ENCODE results near the gene PRKCZ. TPM values are rescaled to one million over a fixed set of nuclear protein-coding genes. Genes with fewer than 3 reads are reported as not detected.
A peak's percentile ranks its signal among the peaks of the same experiment; 100 is the strongest.

Gene PRKCZ
- total RNA-seq, 4 donors from 2014 or later = 0.29 to 8.8 (median 3.9) TPM

DNA sequence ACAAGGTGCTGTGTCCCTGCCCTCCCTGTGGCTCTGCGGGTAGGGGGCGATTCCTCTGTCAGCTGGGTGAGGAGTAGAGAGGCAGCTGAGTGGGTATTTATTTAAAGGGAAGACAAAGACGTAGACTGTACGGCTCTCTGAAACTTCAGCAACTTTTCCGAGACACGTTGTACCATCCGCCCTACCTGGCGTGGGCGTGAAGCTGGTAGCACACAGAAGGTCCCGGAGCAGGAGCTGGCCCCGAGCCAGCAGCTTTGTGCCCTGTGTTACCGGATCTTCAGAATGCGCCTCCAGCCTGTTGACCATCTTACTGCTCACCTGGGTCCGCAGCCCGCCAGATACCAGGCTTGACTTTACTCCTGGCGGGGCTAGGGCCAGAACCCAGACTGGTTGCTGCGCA, 34.9 kb downstream of the PRKCZ start:
- no peaks in the 10 kb centered on the region for H3K27me3 ChIP-seq
- no peak for DNase-seq
- H3K4me3 ChIP-seq = no peak overlapping the region
- no peak overlapping the region for H3K27ac ChIP-seq
- H3K36me3 ChIP-seq = no peaks in the 10 kb centered on the region
- H3K9me3 ChIP-seq = no peaks in the 10 kb centered on the region
- H3K4me1 ChIP-seq = no peaks in the 10 kb centered on the region
- TF ChIP-seq, protein P1, sequence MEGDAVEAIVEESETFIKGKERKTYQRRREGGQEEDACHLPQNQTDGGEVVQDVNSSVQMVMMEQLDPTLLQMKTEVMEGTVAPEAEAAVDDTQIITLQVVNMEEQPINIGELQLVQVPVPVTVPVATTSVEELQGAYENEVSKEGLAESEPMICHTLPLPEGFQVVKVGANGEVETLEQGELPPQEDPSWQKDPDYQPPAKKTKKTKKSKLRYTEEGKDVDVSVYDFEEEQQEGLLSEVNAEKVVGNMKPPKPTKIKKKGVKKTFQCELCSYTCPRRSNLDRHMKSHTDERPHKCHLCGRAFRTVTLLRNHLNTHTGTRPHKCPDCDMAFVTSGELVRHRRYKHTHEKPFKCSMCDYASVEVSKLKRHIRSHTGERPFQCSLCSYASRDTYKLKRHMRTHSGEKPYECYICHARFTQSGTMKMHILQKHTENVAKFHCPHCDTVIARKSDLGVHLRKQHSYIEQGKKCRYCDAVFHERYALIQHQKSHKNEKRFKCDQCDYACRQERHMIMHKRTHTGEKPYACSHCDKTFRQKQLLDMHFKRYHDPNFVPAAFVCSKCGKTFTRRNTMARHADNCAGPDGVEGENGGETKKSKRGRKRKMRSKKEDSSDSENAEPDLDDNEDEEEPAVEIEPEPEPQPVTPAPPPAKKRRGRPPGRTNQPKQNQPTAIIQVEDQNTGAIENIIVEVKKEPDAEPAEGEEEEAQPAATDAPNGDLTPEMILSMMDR (IDR thresholded peaks at IDR 0.05) = no peak
- TF ChIP-seq POLR2A (IDR thresholded peaks at IDR 0.05) = no peak
- intact Hi-C loops (cut with DNase I; ENCODE audit: low total_unique reads) = no loop called here

DNA sequence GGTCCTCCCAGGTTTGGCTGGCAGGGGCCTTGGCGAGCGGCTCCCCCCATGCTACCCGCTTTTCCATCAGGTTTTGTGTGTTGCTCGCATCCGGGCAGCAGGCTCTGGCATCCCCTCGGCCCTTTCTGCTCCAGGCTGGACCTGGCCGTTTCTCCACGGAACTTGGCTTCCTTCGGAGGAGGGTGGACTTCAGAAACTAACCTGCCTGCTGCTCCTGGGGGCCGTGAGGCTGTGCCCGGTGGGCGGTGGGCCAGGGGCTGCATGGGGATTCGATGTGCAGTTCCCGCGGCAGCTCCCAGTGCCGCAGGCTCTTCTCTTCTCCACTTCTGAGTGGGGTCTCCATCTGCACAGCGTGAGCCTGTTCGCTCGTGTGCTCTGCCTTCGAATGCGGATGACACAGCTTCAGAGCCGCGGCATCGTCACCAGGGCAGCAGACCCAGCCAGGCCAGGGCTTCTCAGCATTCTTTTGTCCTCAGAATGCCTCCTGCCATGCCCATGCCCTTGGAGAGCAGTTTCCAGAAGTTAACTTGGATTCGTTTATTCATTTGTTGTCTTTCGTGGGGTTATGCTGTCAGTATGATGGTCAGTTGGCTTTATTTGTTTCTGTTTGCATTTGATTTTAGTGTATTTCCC, 36.4 kb downstream of the PRKCZ start:
- intact Hi-C loops (cut with DNase I; ENCODE audit: low total_unique reads) = no loop called here
- TF ChIP-seq POLR2A (IDR thresholded peaks at IDR 0.05) = no peak
- TF ChIP-seq, protein P1 (IDR thresholded peaks at IDR 0.05) = no peak
- Histone ChIP-seq H3K9me3 (no peaks in the 10 kb centered on the region), H3K36me3 (no peaks in the 10 kb centered on the region), H3K4me3 (no peak overlapping the region), H3K27ac (no peak overlapping the region), H3K27me3 (no peaks in the 10 kb centered on the region), H3K4me1 (no peaks in the 10 kb centered on the region)
- no peak for DNase-seq

DNA sequence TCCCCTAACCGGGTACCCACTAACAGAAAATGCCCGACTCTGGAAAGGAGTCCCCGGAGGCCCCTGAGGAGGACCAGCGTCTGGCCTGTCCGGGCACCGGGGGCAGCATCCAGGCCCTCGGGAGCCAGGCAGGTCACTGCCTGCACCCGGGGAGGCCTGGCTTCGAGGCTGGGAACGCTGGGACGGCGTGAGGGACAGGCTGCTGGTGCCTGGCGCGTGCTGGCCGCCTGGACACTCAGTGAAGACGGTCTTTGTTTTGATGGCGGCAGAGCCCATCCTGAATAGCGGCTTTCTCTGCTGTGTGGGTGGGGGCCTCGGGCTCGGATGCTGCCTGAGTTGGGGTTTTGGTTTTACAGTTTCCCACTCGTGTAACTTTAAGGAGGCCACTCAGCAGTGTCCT, 37.6 kb downstream of the PRKCZ start:
- TF ChIP-seq, protein P1 (IDR thresholded peaks at IDR 0.05) = no peak
- TF ChIP-seq POLR2A (IDR thresholded peaks at IDR 0.05) = no peak
- Histone ChIP-seq H3K27me3 (no peaks in the 10 kb centered on the region), H3K9me3 (no peaks in the 10 kb centered on the region), H3K36me3 (no peaks in the 10 kb centered on the region), H3K4me3 (no peak overlapping the region), H3K4me1 (no peaks in the 10 kb centered on the region), H3K27ac (peak overlapping the region in 1 of 2 donors; percentile 26)
- no peak for DNase-seq
- intact Hi-C loops (cut with DNase I; ENCODE audit: low total_unique reads) = no loop called here

DNA sequence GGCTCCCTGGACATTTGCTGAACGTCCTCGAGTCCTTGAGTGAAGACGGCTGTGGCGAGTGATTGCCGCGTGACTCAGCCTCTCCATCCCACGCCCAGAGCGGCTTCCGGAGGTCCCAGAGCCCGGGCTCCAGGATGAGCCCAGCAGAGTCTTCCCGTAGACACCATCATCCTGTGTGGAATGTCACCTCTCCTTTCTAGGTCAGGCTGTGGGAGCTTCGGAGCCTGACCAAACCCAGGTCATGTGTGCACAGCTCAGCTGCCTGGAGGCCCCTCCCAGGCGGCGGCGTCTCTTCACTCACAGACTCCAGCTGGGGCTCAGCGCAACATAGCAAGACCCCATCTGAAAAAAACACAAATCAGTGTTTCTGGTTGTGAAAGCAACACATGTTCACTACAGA, 38.2 kb downstream of the PRKCZ start:
- Histone ChIP-seq H3K9me3 (no peaks in the 10 kb centered on the region), H3K4me3 (no peak overlapping the region), H3K4me1 (no peaks in the 10 kb centered on the region), H3K36me3 (no peaks in the 10 kb centered on the region), H3K27ac (peak overlapping the region in 1 of 2 donors; percentile 26), H3K27me3 (no peaks in the 10 kb centered on the region)
- intact Hi-C loops (cut with DNase I; ENCODE audit: low total_unique reads) = no loop called here
- TF ChIP-seq POLR2A (IDR thresholded peaks at IDR 0.05) = no peak
- TF ChIP-seq, protein P1 (IDR thresholded peaks at IDR 0.05) = no peak
- peak; percentile 16 to 56 for DNase-seq

DNA sequence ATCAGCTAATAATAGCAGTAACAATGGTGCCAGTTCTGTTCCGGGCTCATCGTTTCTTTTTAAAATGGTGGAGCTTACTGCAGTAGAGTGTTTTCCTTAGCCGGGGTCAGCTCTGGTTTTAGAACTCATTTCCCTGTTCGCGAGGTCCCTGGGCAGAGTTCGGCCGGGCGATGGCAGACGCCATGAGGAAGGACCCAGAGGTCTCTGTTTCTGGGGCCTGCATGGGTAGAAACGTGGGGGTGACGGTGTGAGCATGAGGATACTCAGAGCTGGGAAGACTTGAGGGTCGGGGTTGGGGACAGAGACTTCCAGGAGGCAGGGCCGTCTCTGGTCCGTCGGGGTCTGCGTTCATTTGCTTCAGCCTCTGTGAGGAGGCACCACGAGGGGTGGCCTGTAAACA, 38.8 kb downstream of the PRKCZ start:
- no peaks in the 10 kb centered on the region for H3K4me1 ChIP-seq
- H3K9me3 ChIP-seq = no peaks in the 10 kb centered on the region
- no peak for TF ChIP-seq POLR2A (IDR thresholded peaks at IDR 0.05)
- TF ChIP-seq, protein P1 (IDR thresholded peaks at IDR 0.05) = no peak
- H3K27me3 ChIP-seq = no peaks in the 10 kb centered on the region
- peak overlapping the region in 1 of 2 donors; percentile 3 for H3K27ac ChIP-seq
- no peak for DNase-seq
- H3K36me3 ChIP-seq = no peaks in the 10 kb centered on the region
- H3K4me3 ChIP-seq = no peak overlapping the region
- intact Hi-C loops (cut with DNase I; ENCODE audit: low total_unique reads) = no loop called here

Data from uterus (tissue), 4 donors.